AG04449 (cell line): ENCODE measurements around the gene GSTM5.
"Not testable (repeated sequence)": the region's sequence is repeated elsewhere in the genome, so short reads cannot be mapped to it uniquely, and the experiment has no call there.

Experiments
- CTCF ChIA-PET: fragments of 350-600 bp; formaldehyde crosslinking; extraction: SDS; loops from one replicate; lab custom pipeline; 2021; ENCODE audit warnings: antibody characterized with exemption; lab: Yijun Ruan, JAX
- POLR2A ChIA-PET: fragments of 400-600, 350-600 bp; formaldehyde crosslinking; extraction: SDS; loops from one replicate; lab custom pipeline; 2020; ENCODE audit warnings: antibody characterized with exemption, inconsistent platforms; lab: Yijun Ruan, JAX
- DNase-seq: peaks from one replicate; pipeline ENCODE4 v3.0.0-alpha.2; 2010; ENCODE audit warnings: low read depth, low spot score
- H3K4me3 ChIP-seq: 2 replicates; pipeline ENCODE4 v1.5.1; 2011; ENCODE audit warnings: low read depth, mild to moderate bottlenecking, control low read depth, low read length
- CTCF ChIP-seq: IDR thresholded peaks from one replicate; pipeline ENCODE4 v1.5.1; 2011; ENCODE audit warnings: mild to moderate bottlenecking, moderate library complexity, low read length, control low read depth, inconsistent platforms; ENCODE audit not compliant: insufficient read depth; ENCODE audit errors: missing control alignments

Gene GSTM5

GRCh38 chr1:109671067-109671466, 41.0 kb upstream of the GSTM5 start:
- DNase-seq: no peak
- POLR2A ChIA-PET: no interaction called here
- CTCF ChIA-PET: interaction anchor here (0.9 to 1.7 kb wide), 3 partner anchors 28 to 314 kb away, joined by 3 to 5 read pairs (median 3); partner anchors contain the start of gene AHCYL1
- no peak for TF ChIP-seq CTCF
- H3K4me3 ChIP-seq: no peak overlapping the region

GRCh38 chr1:109673861-109674260, 38.2 kb upstream of the GSTM5 start:
- H3K4me3 ChIP-seq, CTCF ChIA-PET, POLR2A ChIA-PET, DNase-seq: not testable (repeated sequence)

- POLR2A ChIA-PET, DNase-seq, H3K4me3 ChIP-seq: not testable (repeated sequence)
- CTCF ChIA-PET: interaction anchor here (1.1 kb wide), 1 partner anchor 37 kb away, joined by 3 read pairs; no protein-coding TSS in a partner anchor
These were observed 35.2 kb upstream of the GSTM5 start for GRCh38 chr1:109676683-109677381.

GRCh38 chr1:109677459-109677858, 34.6 kb upstream of the GSTM5 start:
- ChIA-PET POLR2A (no interaction called here), CTCF (interaction anchor here (1.1 kb wide), 1 partner anchor 37 kb away, joined by 3 read pairs; no protein-coding TSS in a partner anchor)
- DNase-seq: no peak
- TF ChIP-seq CTCF: no peak
- no peak overlapping the region for H3K4me3 ChIP-seq

- POLR2A ChIA-PET, DNase-seq, H3K4me3 ChIP-seq, CTCF ChIA-PET: not testable (repeated sequence)
These were observed 33.4 kb upstream of the GSTM5 start for GRCh38 chr1:109678637-109679036.

- DNase-seq, POLR2A ChIA-PET: not testable (repeated sequence)
These were observed 27.3 kb upstream of the GSTM5 start for GRCh38 chr1:109684777-109685176.

GRCh38 chr1:109685399-109685798, 26.7 kb upstream of the GSTM5 start:
- H3K4me3 ChIP-seq, CTCF ChIA-PET, DNase-seq, POLR2A ChIA-PET: not testable (repeated sequence)

More at GRCh38 chr1:109684777-109685176, 27.3 kb upstream of the GSTM5 start:
- H3K4me3 ChIP-seq, CTCF ChIA-PET: not testable (repeated sequence)

- DNase-seq, CTCF ChIA-PET, POLR2A ChIA-PET, H3K4me3 ChIP-seq: not testable (repeated sequence)
These were observed 26.2 kb upstream of the GSTM5 start for GRCh38 chr1:109685890-109686289.

GRCh38 chr1:109687109-109687508, 24.9 kb upstream of the GSTM5 start:
- DNase-seq, H3K4me3 ChIP-seq, CTCF ChIA-PET, POLR2A ChIA-PET: not testable (repeated sequence)

GRCh38 chr1:109687641-109688499, 24.2 kb upstream of the GSTM5 start, which contains the start of gene GSTM1:
GSTM1 (plus strand) TSS chr1:109687817; CDS start chr1:109687874, 57 bp downstream.
- DNase-seq: no peak
- no peak within 1 kb of the TSS for H3K4me3 ChIP-seq
- CTCF ChIA-PET: no interaction called here
- TF ChIP-seq CTCF: no peak
- POLR2A ChIA-PET: no interaction called here
